Thoracic aorta (tissue), 2 donors: Measurements from ENCODE around the gene GNAS. TPM values are rescaled to one million over a fixed set of nuclear protein-coding genes. Genes with fewer than 3 reads are reported as not detected.

Experiments
- ATAC-seq: fragments of 150-250 bp; one replicate; pipeline ENCODE4 v1.8.0; 2017; ENCODE audit warnings: low read depth; ENCODE audit not compliant: insufficient number of reproducible peaks, low FRiP score
- DNase-seq: peaks from one replicate; pipeline ENCODE4 v3.0.0-alpha.2; 2020; ENCODE audit warnings: low spot score
- H3K27ac ChIP-seq, 2 donors: fragments of 200-600 bp; sonication (generic); 1 replicate in 1 of 2; 2 replicates in 1 of 2; pipeline ENCODE4 v1.5.1; 2016; ENCODE audit warnings: mild to moderate bottlenecking in 2 of 2, moderate library complexity in 2 of 2
- H3K27me3 ChIP-seq: fragments of 200-600 bp; sonication (generic); replicated peaks from 2 replicates; pipeline ENCODE4 v1.6.0; 2016; ENCODE audit warnings: mild to moderate bottlenecking; ENCODE audit not compliant: insufficient read depth
- H3K36me3 ChIP-seq: fragments of 200-600 bp; sonication (generic); one replicate; pipeline ENCODE4 v1.5.1; 2016
- H3K4me1 ChIP-seq, 2 donors: fragments of 200-600 bp; sonication (generic); 1 replicate in 1 of 2; 2 replicates in 1 of 2; pipeline versions ENCODE4 v1.5.1 to v1.6.0; 2016; ENCODE audit warnings: low read depth in 2 of 2, mild to moderate bottlenecking in 1 of 2; ENCODE audit not compliant: control insufficient read depth in 1 of 2
- H3K4me3 ChIP-seq: fragments of 200-600 bp; sonication (generic); 2 replicates; pipeline ENCODE4 v1.5.1; 2016; ENCODE audit warnings: mild to moderate bottlenecking
- H3K9me3 ChIP-seq: fragments of 200-600 bp; sonication (generic); 2 replicates; pipeline ENCODE4 v1.5.1; 2016
- CTCF ChIP-seq: fragments of 200-600 bp; sonication (generic); IDR thresholded peaks from one replicate; pipeline ENCODE4 v1.5.1; 2019; ENCODE audit warnings: antibody characterized with exemption
- total RNA-seq, 2 donors: library from RNA; depleted of rRNA; stranded (reverse); fragments of >200 nt; gene quantifications; one replicate each; pipeline versions ENCODE4 v1.1.0 to v1.2.3, GENCODE V29; 2016

The GNAS gene
- total RNA-seq, 2 donors from 2014 or later, result 742 to 943 TPM

- no peaks in the 10 kb centered on the region for H3K9me3 ChIP-seq
- peaks cover 5% of the 10 kb centered on the region for H3K36me3 ChIP-seq
- DNase-seq (no peak), ATAC-seq (no peak)
- TF ChIP-seq CTCF, result no peak
- H3K27ac ChIP-seq, result peak overlapping the region in 1 of 2 donors; percentile 21
- no peak overlapping the region for H3K4me3 ChIP-seq
- H3K27me3 ChIP-seq, result no peaks in the 10 kb centered on the region
- peaks cover 50 to 94% of the 10 kb centered on the region in 2 donors for H3K4me1 ChIP-seq
Measured at GRCh38 chr20:58898629-58899408, 46.3 kb downstream of the GNAS start.

DNA sequence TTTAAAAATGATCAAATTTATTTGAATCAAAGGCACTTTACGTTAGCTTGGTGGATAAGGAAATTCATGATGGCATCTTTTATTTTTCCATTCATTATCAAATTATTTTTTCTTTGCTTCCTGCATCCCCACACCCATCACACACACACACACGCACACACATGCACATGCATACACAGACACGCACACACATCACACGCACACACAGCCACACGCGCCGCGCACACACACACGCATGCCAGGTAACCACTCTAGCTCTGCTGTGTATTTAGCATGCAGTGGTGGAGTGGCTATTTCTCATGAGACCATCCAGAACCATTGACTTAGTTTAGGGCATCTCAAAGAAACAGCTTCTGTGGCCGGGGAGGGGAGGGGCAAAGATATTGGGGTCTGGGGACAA, 47.0 kb downstream of the GNAS start:
- no peak for ATAC-seq
- Histone ChIP-seq H3K9me3 (no peaks in the 10 kb centered on the region), H3K4me1 (peaks cover 43 to 89% of the 10 kb centered on the region in 2 donors), H3K27me3 (no peaks in the 10 kb centered on the region), H3K27ac (no peak overlapping the region), H3K4me3 (no peak overlapping the region), H3K36me3 (peaks cover 8% of the 10 kb centered on the region)
- TF ChIP-seq CTCF, result no peak
- DNase-seq, result no peak

DNA sequence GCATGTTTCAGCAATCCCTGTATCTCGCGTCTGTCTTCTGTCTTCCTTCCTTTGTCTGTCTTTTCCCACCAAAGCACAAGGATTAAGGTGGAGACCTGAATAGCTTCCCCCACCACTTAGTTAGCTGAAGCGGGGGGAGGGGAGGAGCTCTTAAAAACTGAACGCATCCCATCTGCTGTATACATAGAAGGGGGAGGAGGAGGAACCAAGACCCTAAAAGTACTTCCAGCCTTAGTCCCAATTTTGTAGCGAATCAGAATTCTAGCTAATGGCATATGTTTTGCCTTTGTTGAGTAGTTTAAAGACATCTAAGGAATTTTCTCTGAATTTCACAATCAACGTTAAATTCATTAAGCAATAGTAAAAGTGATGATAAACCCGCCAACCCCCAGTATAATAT, 47.9 kb downstream of the GNAS start:
- H3K4me3 ChIP-seq, result no peak overlapping the region
- DNase-seq (no peak), ATAC-seq (no peak)
- peaks cover 15% of the 10 kb centered on the region for H3K36me3 ChIP-seq
- H3K27ac ChIP-seq, result no peak overlapping the region
- H3K27me3 ChIP-seq, result no peaks in the 10 kb centered on the region
- no peak for TF ChIP-seq CTCF
- peaks cover 36 to 89% of the 10 kb centered on the region in 2 donors for H3K4me1 ChIP-seq
- H3K9me3 ChIP-seq, result no peaks in the 10 kb centered on the region

- no peak for DNase-seq
- no peaks in the 10 kb centered on the region for H3K27me3 ChIP-seq
- no peak for TF ChIP-seq CTCF
- H3K36me3 ChIP-seq, result peaks cover 25% of the 10 kb centered on the region
- H3K27ac ChIP-seq, result no peak overlapping the region
- ATAC-seq, result no peak
- no peak overlapping the region for H3K4me3 ChIP-seq
- H3K9me3 ChIP-seq, result no peaks in the 10 kb centered on the region
- H3K4me1 ChIP-seq, result peaks cover 32 to 89% of the 10 kb centered on the region in 2 donors
Measured at GRCh38 chr20:58901488-58902402, 49.2 kb downstream of the GNAS start.

DNA sequence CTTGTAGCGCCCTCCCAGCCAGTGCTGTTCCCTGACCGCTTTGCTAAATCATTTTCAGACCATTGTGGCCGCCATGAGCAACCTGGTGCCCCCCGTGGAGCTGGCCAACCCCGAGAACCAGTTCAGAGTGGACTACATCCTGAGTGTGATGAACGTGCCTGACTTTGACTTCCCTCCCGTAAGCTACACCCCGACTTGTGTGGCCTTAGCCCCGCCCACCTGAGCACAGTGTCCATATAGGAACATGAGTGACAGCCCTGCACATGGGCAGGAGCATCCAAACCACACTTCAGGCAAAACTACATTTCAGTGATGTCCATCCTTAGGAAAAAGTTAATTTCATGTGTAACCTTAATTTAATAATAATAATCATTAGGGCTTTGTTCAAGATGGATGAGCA, 51.1 kb downstream of the GNAS start:
- no peaks in the 10 kb centered on the region for H3K27me3 ChIP-seq
- no peak for DNase-seq
- H3K36me3 ChIP-seq, result peaks cover 25% of the 10 kb centered on the region
- H3K9me3 ChIP-seq, result no peaks in the 10 kb centered on the region
- H3K4me3 ChIP-seq, result no peak overlapping the region
- no peak for ATAC-seq
- no peak overlapping the region for H3K27ac ChIP-seq
- TF ChIP-seq CTCF, result no peak
- peaks cover 29 to 87% of the 10 kb centered on the region in 2 donors for H3K4me1 ChIP-seq
